ENCODE data around the gene ZNF740. TPM values are rescaled to one million over a fixed set of nuclear protein-coding genes. Genes with fewer than 3 reads are reported as not detected.
A peak's percentile ranks its signal among the peaks of the same experiment; 100 is the strongest.

Gene ZNF740
- polyA plus RNA-seq, 1 donor from 2014 or later = 24.3 TPM

GRCh38 chr12:53185582-53186153 is 5.1 kb downstream of the ZNF740 start:
- TF ChIP-seq TAF1 (IDR thresholded peaks at IDR 0.05; ENCODE audit: low read depth) (no peak), SMC3 (conservative IDR thresholded peaks at IDR 0.05; ENCODE audit: poor library complexity) (no peak), RAD21 (conservative IDR thresholded peaks at IDR 0.05) (no peak), POLR2AphosphoS5 (IDR thresholded peaks at IDR 0.05) (no peak), CTCF (IDR thresholded peaks at IDR 0.05; ENCODE audit: poor library complexity, severe bottlenecking) (no peak), MXI1 (conservative IDR thresholded peaks at IDR 0.05; ENCODE audit: poor library complexity, severe bottlenecking) (no peak), REST (IDR thresholded peaks at IDR 0.05; ENCODE audit: borderline replicate concordance) (no peak), EZH2 (IDR thresholded peaks at IDR 0.05; ENCODE audit: borderline replicate concordance, insufficient read depth, low read length, poor library complexity, severe bottlenecking) (no peak)
- Histone ChIP-seq H3F3A (ENCODE audit: insufficient read depth, low read length, poor library complexity, severe bottlenecking) (no peaks in the 10 kb centered on the region), H2AFZ (ENCODE audit: low read depth, low read length) (no peak overlapping the region), H3K36me3 (ENCODE audit: insufficient read depth, low read length) (peaks cover 16% of the 10 kb centered on the region), H4K20me1 (ENCODE audit: insufficient read depth) (no peaks in the 10 kb centered on the region), H3K27me3 (ENCODE audit: insufficient read depth, low read depth, low read length) (no peaks in the 10 kb centered on the region), H3K4me3 (ENCODE audit: low read length) (peak overlapping the region; percentile 93), H3K9ac (ENCODE audit: low read length) (no peak overlapping the region), H3K79me2 (replicated peaks; ENCODE audit: insufficient read depth, low read length) (peaks cover 33% of the 10 kb centered on the region), H3K9me2 (ENCODE audit: insufficient read depth, low read length) (no peaks in the 10 kb centered on the region), H3K4me2 (ENCODE audit: low read length) (no peak overlapping the region), H3K27ac (ENCODE audit: low read length) (no peak overlapping the region), H3K9me3 (ENCODE audit: low read length) (no peaks in the 10 kb centered on the region)

GRCh38 chr12:53186745-53187144 is 6.2 kb downstream of the ZNF740 start:
- TF ChIP-seq EZH2 (IDR thresholded peaks at IDR 0.05; ENCODE audit: borderline replicate concordance, insufficient read depth, low read length, poor library complexity, severe bottlenecking) (no peak), CTCF (IDR thresholded peaks at IDR 0.05; ENCODE audit: poor library complexity, severe bottlenecking) (no peak), RAD21 (conservative IDR thresholded peaks at IDR 0.05) (no peak), MXI1 (conservative IDR thresholded peaks at IDR 0.05; ENCODE audit: poor library complexity, severe bottlenecking) (no peak), EP300 (conservative IDR thresholded peaks at IDR 0.05; ENCODE audit: poor library complexity, severe bottlenecking) (no peak), TAF1 (IDR thresholded peaks at IDR 0.05; ENCODE audit: low read depth) (no peak), POLR2AphosphoS5 (IDR thresholded peaks at IDR 0.05) (no peak), SMC3 (conservative IDR thresholded peaks at IDR 0.05; ENCODE audit: poor library complexity) (no peak), REST (IDR thresholded peaks at IDR 0.05; ENCODE audit: borderline replicate concordance) (no peak)
- Histone ChIP-seq H3F3A (ENCODE audit: insufficient read depth, low read length, poor library complexity, severe bottlenecking) (no peaks in the 10 kb centered on the region), H3K27ac (ENCODE audit: low read length) (no peak overlapping the region), H2AFZ (ENCODE audit: low read depth, low read length) (no peak overlapping the region), H3K4me2 (ENCODE audit: low read length) (no peak overlapping the region), H3K9me2 (ENCODE audit: insufficient read depth, low read length) (no peaks in the 10 kb centered on the region), H3K4me3 (ENCODE audit: low read length) (no peak overlapping the region), H3K27me3 (ENCODE audit: insufficient read depth, low read depth, low read length) (no peaks in the 10 kb centered on the region), H3K9me3 (ENCODE audit: low read length) (no peaks in the 10 kb centered on the region), H3K79me2 (replicated peaks; ENCODE audit: insufficient read depth, low read length) (peaks cover 28% of the 10 kb centered on the region), H3K36me3 (ENCODE audit: insufficient read depth, low read length) (peaks cover 16% of the 10 kb centered on the region), H3K9ac (ENCODE audit: low read length) (no peak overlapping the region), H4K20me1 (ENCODE audit: insufficient read depth) (no peaks in the 10 kb centered on the region)

Data from neural cell (in vitro differentiated cells).